ENCODE results near the gene CENPU. TPM values are rescaled to one million over a fixed set of nuclear protein-coding genes. Genes with fewer than 3 reads are reported as not detected.

The CENPU gene
- total and polyA plus RNA-seq, 8 donors = 0.60 to 2.9 (median 1.1) TPM

DNA sequence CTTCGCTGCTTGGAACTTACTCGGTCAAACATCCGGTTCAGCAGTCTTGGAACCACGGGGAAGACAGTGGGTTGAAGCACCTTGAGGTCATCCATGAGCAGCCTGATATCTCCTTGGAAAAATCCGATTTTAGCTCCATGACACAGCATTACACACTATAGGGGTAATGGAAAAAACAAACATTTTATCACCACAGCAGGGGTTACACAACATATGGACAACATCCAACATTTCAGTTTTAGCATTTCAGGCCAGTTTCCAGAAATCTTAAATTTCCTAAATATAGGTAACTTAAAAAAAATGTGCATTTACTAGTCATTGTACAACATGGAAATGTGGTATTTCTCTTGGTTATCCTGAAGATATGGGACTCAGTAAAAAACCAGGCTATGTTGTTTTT lies 34.4 kb upstream of the CENPU start:
- ATAC-seq (no peak), DNase-seq (no peak), FAIRE-seq (no peak)
- TF ChIP-seq, protein P1, sequence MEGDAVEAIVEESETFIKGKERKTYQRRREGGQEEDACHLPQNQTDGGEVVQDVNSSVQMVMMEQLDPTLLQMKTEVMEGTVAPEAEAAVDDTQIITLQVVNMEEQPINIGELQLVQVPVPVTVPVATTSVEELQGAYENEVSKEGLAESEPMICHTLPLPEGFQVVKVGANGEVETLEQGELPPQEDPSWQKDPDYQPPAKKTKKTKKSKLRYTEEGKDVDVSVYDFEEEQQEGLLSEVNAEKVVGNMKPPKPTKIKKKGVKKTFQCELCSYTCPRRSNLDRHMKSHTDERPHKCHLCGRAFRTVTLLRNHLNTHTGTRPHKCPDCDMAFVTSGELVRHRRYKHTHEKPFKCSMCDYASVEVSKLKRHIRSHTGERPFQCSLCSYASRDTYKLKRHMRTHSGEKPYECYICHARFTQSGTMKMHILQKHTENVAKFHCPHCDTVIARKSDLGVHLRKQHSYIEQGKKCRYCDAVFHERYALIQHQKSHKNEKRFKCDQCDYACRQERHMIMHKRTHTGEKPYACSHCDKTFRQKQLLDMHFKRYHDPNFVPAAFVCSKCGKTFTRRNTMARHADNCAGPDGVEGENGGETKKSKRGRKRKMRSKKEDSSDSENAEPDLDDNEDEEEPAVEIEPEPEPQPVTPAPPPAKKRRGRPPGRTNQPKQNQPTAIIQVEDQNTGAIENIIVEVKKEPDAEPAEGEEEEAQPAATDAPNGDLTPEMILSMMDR (IDR thresholded peaks at IDR 0.05) = no peak
- intact Hi-C loops (cut with DNase I) = no loop called here
- H3K27ac ChIP-seq = no peak overlapping the region
- WGBS, 2 donors = 90% methylated on average over 5 of the region's 5 CpGs
- no peaks in the 10 kb centered on the region for H3K4me1 ChIP-seq
- peaks cover 0 to 13% (median 0%) of the 10 kb centered on the region in 3 donors for H3K36me3 ChIP-seq
- H3K9me3 ChIP-seq = no peaks in the 10 kb centered on the region
- H3K27me3 ChIP-seq = no peaks in the 10 kb centered on the region
- H3K4me3 ChIP-seq = no peak overlapping the region

DNA sequence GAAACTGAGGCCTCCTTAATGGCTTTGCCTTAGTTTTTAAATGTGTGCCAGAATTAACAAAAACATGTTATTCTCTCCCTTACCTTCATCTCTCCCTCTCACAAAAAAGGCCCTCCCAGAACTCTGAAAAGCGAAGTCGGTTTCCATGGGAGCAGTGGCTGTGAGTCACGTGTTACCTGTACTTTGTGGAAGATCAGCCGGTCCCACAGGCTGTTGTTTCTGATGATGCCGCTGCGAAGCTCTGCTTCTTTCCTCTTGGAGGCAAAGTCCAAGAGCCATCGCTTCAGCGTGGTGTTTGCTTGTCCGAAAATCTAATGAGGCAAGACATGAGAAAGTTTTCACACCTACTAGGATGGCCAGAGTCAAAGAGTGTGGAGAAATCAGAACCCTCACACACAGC lies 32.5 kb upstream of the CENPU start:
- WGBS, 2 donors = 88 to 93% methylated on average over 9 of the region's 9 CpGs
- H3K4me1 ChIP-seq = no peaks in the 10 kb centered on the region
- intact Hi-C loops (cut with DNase I) = no loop called here
- TF ChIP-seq, protein P1 (IDR thresholded peaks at IDR 0.05) = no peak
- ATAC-seq (no peak), DNase-seq (no peak), FAIRE-seq (no peak)
- no peaks in the 10 kb centered on the region for H3K27me3 ChIP-seq
- H3K36me3 ChIP-seq = peaks cover 0 to 26% (median 0%) of the 10 kb centered on the region in 3 donors
- no peaks in the 10 kb centered on the region for H3K9me3 ChIP-seq
- H3K4me3 ChIP-seq = no peak overlapping the region
- H3K27ac ChIP-seq = no peak overlapping the region

DNA sequence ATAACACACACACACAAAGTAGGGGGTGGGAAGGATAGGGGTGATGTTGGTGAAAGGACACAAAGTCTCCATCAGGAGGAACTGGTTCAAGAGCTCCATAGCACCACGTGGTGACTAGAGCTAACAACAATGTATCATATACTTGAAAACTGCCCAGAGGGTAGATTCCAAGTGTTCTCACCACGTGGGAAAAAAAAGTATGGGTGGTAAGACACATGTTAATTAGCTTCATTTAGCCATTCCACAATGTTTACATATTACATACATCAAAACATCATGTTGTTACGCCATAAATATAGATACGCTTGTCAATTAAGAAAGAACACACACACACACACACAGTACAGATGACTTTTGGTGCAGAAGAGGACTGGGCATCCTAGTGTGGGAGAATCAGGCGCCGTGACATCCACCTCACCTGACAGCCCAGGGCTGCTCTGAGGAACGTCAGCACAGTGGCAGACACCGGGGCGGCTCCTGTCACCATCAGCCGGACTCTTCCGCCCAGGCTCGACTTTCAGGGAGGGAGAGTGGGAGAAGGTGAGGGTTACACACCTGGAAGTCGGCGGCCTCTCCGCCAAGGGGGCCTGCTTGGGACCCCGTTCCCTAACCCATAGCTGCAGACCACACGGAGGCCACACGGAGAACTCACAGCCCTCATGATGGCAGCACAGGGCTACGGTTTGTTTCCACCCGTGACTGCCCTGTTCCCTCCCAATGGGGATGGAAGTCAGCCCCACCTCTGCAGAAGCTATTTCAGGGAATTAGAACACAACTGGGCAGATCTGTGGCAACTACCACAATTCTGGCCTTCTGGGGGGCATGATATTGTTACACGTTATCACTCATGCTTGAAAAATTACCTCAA lies 31.8 kb upstream of the CENPU start:
- DNase-seq (no peak), ATAC-seq (no peak), FAIRE-seq (no peak)
- H3K4me1 ChIP-seq = no peaks in the 10 kb centered on the region
- intact Hi-C loops (cut with DNase I) = no loop called here
- TF ChIP-seq, protein P1 (IDR thresholded peaks at IDR 0.05) = no peak
- H3K9me3 ChIP-seq = no peaks in the 10 kb centered on the region
- 88 to 91% methylated on average over 19 to 21 of the region's 21 CpGs for WGBS, 2 donors
- no peak overlapping the region for H3K4me3 ChIP-seq
- H3K27me3 ChIP-seq = no peaks in the 10 kb centered on the region
- H3K36me3 ChIP-seq = peaks cover 0 to 26% (median 4%) of the 10 kb centered on the region in 3 donors
- H3K27ac ChIP-seq = no peak overlapping the region

DNA sequence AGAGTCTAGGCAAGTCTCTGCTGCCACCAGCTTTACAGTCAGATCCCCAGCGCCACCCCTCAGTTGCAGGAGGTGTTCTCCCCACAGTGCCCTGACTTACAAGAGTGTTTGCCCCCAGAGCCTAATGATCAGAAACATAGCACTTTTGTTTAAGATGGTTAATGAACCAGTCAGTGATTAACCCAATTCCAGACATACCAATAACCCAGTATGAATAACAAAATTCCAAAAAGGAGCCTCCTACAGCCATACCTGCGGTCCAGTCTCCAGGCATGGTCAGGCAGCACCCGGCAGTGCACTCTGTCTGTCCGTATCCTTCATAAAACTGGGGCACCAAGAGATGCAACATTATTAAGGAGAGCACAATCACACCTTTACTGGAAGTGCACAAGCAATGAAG lies 30.7 kb upstream of the CENPU start:
- Histone ChIP-seq H3K27ac (no peak overlapping the region), H3K27me3 (no peaks in the 10 kb centered on the region), H3K36me3 (peaks cover 0 to 32% (median 8%) of the 10 kb centered on the region in 3 donors), H3K9me3 (no peaks in the 10 kb centered on the region), H3K4me3 (no peak overlapping the region), H3K4me1 (no peaks in the 10 kb centered on the region)
- FAIRE-seq (no peak), DNase-seq (no peak), ATAC-seq (no peak)
- TF ChIP-seq, protein P1 (IDR thresholded peaks at IDR 0.05) = no peak
- intact Hi-C loops (cut with DNase I) = no loop called here
- WGBS, 2 donors = 93 to 97% methylated on average over 4 of the region's 4 CpGs

Measured in pancreas (tissue), 10 donors.